Lower lobe of right lung (tissue), 2 donors: ENCODE results near the gene THRB. TPM values are rescaled to one million over a fixed set of nuclear protein-coding genes. Genes with fewer than 3 reads are reported as not detected.

Source experiments
- ATAC-seq, 2 donors: fragments of 200-7000 bp; cut with Tn5 transposase; one replicate each; pipeline ENCODE4 v1.9.1; 2020 to 2022; ENCODE audit warnings: mild to moderate bottlenecking in 2 of 2, moderate library complexity in 2 of 2
- DNase-seq: peaks from one replicate; pipeline ENCODE4 v3.0.0-alpha.2; 2020
- H3K27ac ChIP-seq: fragments of 200-600 bp; one replicate; pipeline ENCODE4 v1.8.0; 2022
- H3K27me3 ChIP-seq: fragments of 200-600 bp; one replicate; pipeline ENCODE4 v1.8.0; 2022; ENCODE audit warnings: low read depth
- H3K36me3 ChIP-seq: fragments of 200-600 bp; one replicate; pipeline ENCODE4 v1.8.0; 2022; ENCODE audit warnings: mild to moderate bottlenecking
- H3K4me1 ChIP-seq: fragments of 200-600 bp; one replicate; pipeline ENCODE4 v1.8.0; 2022
- H3K4me3 ChIP-seq: fragments of 200-600 bp; one replicate; pipeline ENCODE4 v1.8.0; 2022; ENCODE audit warnings: mild to moderate bottlenecking
- H3K9me3 ChIP-seq: fragments of 200-600 bp; one replicate; pipeline ENCODE4 v1.8.0; 2022
- intact Hi-C: fragments of 100-400 bp; cut with DNase I; formaldehyde crosslinking; loops from one replicate; pipeline ENCODE4 v1.11.0; 2022
- total RNA-seq: library from RNA; stranded (reverse); fragmentation: NEBNext Ultra II Directional; extraction: Animal tissue kit (Norgen Biotek cat#: 25700); gene quantifications from one replicate; pipeline ENCODE4 v1.2.1, GENCODE V29; 2021
- TF ChIP-seq, protein P1 (sequence below): fragments of 200-600 bp; IDR thresholded peaks from one replicate; pipeline ENCODE4 v1.8.0; 2022; ENCODE audit warnings: antibody characterized with exemption, mild to moderate bottlenecking
- donor health status: DM: no; HTN: yes; CAD: no; lungs with severe emphysema.

THRB gene
- total RNA-seq, 1 donor from 2014 or later: 14.6 TPM

DNA sequence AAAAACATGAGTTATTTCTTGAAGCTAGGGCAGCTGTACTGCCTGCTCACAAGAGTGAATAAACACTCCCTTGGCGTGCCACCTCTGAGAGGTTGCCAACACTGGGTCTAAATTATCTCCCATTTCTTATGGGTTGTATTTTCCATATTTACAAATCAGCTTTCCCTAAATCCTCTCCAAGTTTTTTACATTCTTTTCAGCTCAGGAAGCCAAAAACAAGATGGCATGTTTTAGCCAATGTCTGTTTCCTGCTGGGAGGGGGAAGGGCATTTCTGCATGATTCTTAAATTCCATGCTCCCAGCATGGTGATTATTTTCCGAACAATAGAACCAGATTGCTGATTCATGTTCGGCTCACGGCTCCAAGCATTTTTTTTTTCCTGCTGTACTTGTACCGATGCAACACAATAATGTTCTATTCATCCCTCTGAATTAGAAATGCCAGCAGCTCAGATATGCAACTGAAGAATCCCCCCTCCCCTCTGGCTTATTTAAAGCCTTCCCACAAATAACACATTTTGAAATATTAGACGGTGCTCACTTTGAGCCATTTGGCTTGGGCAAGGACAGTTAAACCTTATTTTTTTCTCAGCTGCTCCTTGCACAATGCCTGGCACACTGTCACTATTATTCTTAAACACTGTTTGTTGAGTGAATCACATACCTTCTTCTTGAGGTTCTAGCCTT lies 252.5 kb downstream of the THRB start:
- intact Hi-C loops: no loop called here
- no peak for DNase-seq

GRCh38 chr3:24240306-24240705 lies 254.3 kb downstream of the THRB start:
- intact Hi-C loops: no loop called here
- TF ChIP-seq, protein P1, sequence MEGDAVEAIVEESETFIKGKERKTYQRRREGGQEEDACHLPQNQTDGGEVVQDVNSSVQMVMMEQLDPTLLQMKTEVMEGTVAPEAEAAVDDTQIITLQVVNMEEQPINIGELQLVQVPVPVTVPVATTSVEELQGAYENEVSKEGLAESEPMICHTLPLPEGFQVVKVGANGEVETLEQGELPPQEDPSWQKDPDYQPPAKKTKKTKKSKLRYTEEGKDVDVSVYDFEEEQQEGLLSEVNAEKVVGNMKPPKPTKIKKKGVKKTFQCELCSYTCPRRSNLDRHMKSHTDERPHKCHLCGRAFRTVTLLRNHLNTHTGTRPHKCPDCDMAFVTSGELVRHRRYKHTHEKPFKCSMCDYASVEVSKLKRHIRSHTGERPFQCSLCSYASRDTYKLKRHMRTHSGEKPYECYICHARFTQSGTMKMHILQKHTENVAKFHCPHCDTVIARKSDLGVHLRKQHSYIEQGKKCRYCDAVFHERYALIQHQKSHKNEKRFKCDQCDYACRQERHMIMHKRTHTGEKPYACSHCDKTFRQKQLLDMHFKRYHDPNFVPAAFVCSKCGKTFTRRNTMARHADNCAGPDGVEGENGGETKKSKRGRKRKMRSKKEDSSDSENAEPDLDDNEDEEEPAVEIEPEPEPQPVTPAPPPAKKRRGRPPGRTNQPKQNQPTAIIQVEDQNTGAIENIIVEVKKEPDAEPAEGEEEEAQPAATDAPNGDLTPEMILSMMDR: no peak

More for the DNA sequence above, 252.5 kb downstream of the THRB start:
- no peak overlapping the region for H3K27ac ChIP-seq
- TF ChIP-seq, protein P1: no peak
- H3K27me3 ChIP-seq: no peaks in the 10 kb centered on the region
- H3K36me3 ChIP-seq: no peaks in the 10 kb centered on the region
- H3K4me1 ChIP-seq: peaks cover 13% of the 10 kb centered on the region
- ATAC-seq: no peak
- H3K4me3 ChIP-seq: no peak overlapping the region
- no peaks in the 10 kb centered on the region for H3K9me3 ChIP-seq

GRCh38 chr3:24237971-24238706 lies 256.5 kb downstream of the THRB start:
- Histone ChIP-seq H3K36me3 (no peaks in the 10 kb centered on the region), H3K27ac (no peak overlapping the region), H3K27me3 (no peaks in the 10 kb centered on the region), H3K4me1 (peaks cover 13% of the 10 kb centered on the region), H3K4me3 (no peak overlapping the region), H3K9me3 (no peaks in the 10 kb centered on the region)
- peak; percentile 85 to 86 for ATAC-seq
- intact Hi-C loops: no loop called here
- no peak for DNase-seq
- TF ChIP-seq, protein P1: peak; percentile 47

More at GRCh38 chr3:24240306-24240705, 254.3 kb downstream of the THRB start:
- H3K27me3 ChIP-seq: no peaks in the 10 kb centered on the region
- DNase-seq (no peak), ATAC-seq (no peak)
- H3K4me3 ChIP-seq: no peak overlapping the region
- H3K9me3 ChIP-seq: no peaks in the 10 kb centered on the region
- H3K27ac ChIP-seq: no peak overlapping the region
- H3K4me1 ChIP-seq: peaks cover 13% of the 10 kb centered on the region
- H3K36me3 ChIP-seq: no peaks in the 10 kb centered on the region

DNA sequence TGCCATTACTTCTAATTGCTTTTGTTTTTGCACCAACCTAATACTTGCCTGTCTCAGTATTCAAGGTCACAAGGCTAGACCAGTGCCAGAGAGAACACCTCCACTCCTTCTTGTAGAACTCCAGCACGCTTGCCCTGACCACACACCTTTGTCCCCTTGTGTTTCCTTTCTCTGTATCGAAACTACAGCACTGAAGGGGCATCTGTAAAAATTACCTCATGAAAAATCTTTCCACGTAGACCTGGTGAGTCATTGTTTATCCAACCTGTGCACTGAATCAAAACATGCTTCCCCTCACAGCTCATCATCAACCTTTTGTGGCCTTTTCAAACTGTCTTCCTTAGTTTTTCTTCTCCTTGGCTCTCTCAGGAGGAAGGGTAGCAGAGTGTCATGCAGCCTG lies 259.5 kb downstream of the THRB start:
- Histone ChIP-seq H3K27me3 (no peaks in the 10 kb centered on the region), H3K9me3 (no peaks in the 10 kb centered on the region), H3K27ac (no peak overlapping the region), H3K4me3 (no peak overlapping the region), H3K36me3 (no peaks in the 10 kb centered on the region), H3K4me1 (no peaks in the 10 kb centered on the region)
- DNase-seq (no peak), ATAC-seq (no peak)
- intact Hi-C loops: no loop called here
- TF ChIP-seq, protein P1: no peak

DNA sequence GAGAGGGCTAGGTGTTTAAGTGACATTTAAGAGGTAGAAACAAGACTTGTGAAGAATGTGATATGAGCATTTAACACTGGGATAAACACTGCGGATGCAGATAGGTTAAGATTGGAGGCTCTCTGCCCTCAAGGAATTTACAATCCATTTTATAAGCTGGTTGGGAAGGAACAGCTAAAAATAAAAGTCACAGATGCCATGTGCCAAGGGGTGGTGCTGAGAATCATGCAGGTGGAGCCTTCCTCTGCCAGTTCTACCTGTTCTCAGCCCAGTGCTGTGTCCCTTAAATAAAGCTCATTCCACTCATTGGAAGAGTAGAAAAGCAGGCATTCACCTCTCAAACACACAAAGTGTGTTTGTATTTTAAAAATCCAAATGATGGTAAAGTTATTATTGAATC lies 261.9 kb downstream of the THRB start:
- TF ChIP-seq, protein P1: no peak
- Histone ChIP-seq H3K4me1 (no peaks in the 10 kb centered on the region), H3K27ac (no peak overlapping the region), H3K9me3 (no peaks in the 10 kb centered on the region), H3K36me3 (no peaks in the 10 kb centered on the region), H3K4me3 (no peak overlapping the region), H3K27me3 (no peaks in the 10 kb centered on the region)
- intact Hi-C loops: no loop called here
- ATAC-seq (no peak), DNase-seq (no peak)
